Type B pancreatic cell (in vitro differentiated cells): ENCODE results near the gene NDUFS3. TPM values are rescaled to one million over a fixed set of nuclear protein-coding genes. Genes with fewer than 3 reads are reported as not detected.
A peak's percentile ranks its signal among the peaks of the same experiment; 100 is the strongest.

Experiments
- DNase-seq: peaks from one replicate; pipeline ENCODE4 v3.0.0; 2021; ENCODE audit warnings: mixed read lengths; ENCODE audit not compliant: unreplicated experiment; ENCODE audit errors: extremely low spot score
- H3K27ac Mint-ChIP-seq: 2 replicates; pipeline ENCODE4 v1.8.0; 2021; ENCODE audit warnings: mild to moderate bottlenecking, mixed read lengths
- H3K27me3 Mint-ChIP-seq: 2 replicates; pipeline ENCODE4 v1.8.0; 2021; ENCODE audit warnings: mixed read lengths
- H3K36me3 Mint-ChIP-seq: 2 replicates; pipeline ENCODE4 v1.8.0; 2021; ENCODE audit warnings: mixed read lengths
- H3K4me1 Mint-ChIP-seq: one replicate; pipeline ENCODE4 v1.8.0; 2021; ENCODE audit warnings: mixed read lengths; ENCODE audit not compliant: unreplicated experiment
- H3K4me3 Mint-ChIP-seq: 2 replicates; pipeline ENCODE4 v1.8.0; 2021; ENCODE audit warnings: mild to moderate bottlenecking, mixed read lengths
- H3K9me3 Mint-ChIP-seq: 2 replicates; pipeline ENCODE4 v1.8.0; 2021; ENCODE audit warnings: mixed read lengths
- total RNA-seq: library from RNA; stranded (reverse); gene quantifications from 2 replicates; pipeline ENCODE4 v1.2.1, GENCODE V29; 2021; ENCODE audit warnings: low replicate concordance
- TF ChIP-seq, protein P1 (sequence below): fragments of 200-600 bp; sonication (generic); conservative IDR thresholded peaks from 2 replicates; pipeline ENCODE4 v1.5.0; 2021; ENCODE audit warnings: antibody characterized with exemption, mild to moderate bottlenecking

The NDUFS3 gene
- total RNA-seq, 1 donor from 2014 or later: 161 TPM

- TF ChIP-seq, protein P1, sequence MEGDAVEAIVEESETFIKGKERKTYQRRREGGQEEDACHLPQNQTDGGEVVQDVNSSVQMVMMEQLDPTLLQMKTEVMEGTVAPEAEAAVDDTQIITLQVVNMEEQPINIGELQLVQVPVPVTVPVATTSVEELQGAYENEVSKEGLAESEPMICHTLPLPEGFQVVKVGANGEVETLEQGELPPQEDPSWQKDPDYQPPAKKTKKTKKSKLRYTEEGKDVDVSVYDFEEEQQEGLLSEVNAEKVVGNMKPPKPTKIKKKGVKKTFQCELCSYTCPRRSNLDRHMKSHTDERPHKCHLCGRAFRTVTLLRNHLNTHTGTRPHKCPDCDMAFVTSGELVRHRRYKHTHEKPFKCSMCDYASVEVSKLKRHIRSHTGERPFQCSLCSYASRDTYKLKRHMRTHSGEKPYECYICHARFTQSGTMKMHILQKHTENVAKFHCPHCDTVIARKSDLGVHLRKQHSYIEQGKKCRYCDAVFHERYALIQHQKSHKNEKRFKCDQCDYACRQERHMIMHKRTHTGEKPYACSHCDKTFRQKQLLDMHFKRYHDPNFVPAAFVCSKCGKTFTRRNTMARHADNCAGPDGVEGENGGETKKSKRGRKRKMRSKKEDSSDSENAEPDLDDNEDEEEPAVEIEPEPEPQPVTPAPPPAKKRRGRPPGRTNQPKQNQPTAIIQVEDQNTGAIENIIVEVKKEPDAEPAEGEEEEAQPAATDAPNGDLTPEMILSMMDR: no peak
- Mint-ChIP-seq H3K27ac (no peak overlapping the region), H3K4me3 (peak overlapping the region; percentile 82), H3K9me3 (no peaks in the 10 kb centered on the region), H3K4me1 (peaks cover 10% of the 10 kb centered on the region), H3K36me3 (no peaks in the 10 kb centered on the region), H3K27me3 (peaks cover 40% of the 10 kb centered on the region)
- DNase-seq: no peak
Measured at GRCh38 chr11:47593492-47593933, 14.6 kb downstream of the NDUFS3 start.

DNA sequence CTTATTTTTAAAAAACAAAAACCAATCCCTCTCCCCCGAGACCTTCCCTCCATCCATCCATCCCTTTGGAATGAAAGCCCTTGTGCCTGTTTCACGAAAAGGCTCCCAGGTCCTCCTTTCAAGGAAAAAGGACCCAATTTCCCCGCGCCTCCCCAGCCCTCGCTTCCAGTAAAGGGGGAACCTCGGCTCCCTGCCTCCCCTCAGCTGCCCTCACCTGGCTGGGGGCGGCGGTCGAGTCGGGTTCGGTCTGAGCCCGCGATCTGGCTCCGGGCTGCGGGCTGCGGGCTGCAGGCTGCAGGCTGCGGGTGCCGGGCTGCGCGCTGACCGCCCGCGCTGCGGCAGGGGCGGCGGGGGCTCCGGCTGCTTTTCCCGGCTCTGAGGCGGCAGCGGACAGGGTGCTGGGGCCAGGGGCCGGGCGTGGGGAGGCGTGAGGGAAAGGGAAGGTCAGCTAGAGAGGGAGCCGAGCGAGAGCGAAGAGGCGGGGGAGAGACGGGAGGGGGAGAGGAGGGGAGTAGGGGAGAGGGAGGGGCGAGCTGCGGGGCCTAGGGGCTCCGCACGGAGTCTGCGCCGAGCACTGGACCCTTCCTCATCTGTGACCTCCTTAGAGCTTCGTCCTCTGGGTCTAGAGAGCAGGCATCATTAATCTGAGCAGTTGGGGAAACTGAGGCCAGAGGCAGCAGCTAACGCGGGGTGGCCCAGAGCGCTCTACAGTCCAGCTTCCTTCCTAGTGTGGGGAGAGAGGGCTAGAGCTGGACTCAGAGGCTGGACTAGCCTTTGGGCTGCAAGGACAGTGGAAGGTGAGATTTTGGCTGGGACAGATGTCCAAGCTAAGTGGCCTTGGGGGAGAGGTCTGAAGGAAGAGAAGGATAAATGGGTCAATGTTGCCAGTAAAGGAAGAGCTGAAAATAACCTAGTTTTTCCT lies 15.3 kb downstream of the NDUFS3 start, which contains the start of gene C1QTNF4:
Gene C1QTNF4, minus strand, starts transcription at position 478 of the 922 bp plus-strand sequence. CDS start 3,601 bp downstream, outside the sequence.
- no peaks in the 10 kb centered on the region for H3K9me3 Mint-ChIP-seq
- peak within 1 kb of the TSS; percentile 5 for H3K27ac Mint-ChIP-seq
- H3K27me3 Mint-ChIP-seq: peaks cover 40% of the 10 kb centered on the region
- H3K4me1 Mint-ChIP-seq: peaks cover 13% of the 10 kb centered on the region
- no peaks in the 10 kb centered on the region for H3K36me3 Mint-ChIP-seq
- no peak for DNase-seq
- TF ChIP-seq, protein P1: no peak
- H3K4me3 Mint-ChIP-seq: peak within 1 kb of the TSS; percentile 82

DNA sequence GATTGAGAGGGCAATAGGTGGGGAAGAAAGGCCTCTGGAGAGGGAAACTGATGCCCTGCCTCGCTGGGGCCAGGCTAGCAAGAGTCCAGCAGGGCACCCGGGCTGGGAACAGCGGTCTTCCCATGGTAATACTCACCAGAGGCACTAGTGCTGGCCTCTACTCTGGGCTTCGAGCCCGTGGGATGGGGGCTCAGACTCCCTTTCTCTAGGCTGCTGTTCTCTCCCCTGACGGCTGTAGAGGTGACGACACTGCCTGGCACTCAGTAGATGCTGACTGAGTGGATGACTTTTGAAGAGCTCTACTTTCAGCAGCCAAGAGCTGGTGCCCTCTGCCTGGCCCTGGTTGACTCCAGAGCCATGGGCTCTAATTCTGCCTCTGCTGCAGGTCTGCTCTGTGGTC lies 16.2 kb downstream of the NDUFS3 start:
- Mint-ChIP-seq H3K27ac (no peak overlapping the region), H3K27me3 (peaks cover 40% of the 10 kb centered on the region), H3K4me1 (peaks cover 22% of the 10 kb centered on the region), H3K36me3 (no peaks in the 10 kb centered on the region), H3K4me3 (peak overlapping the region; percentile 80), H3K9me3 (no peaks in the 10 kb centered on the region)
- TF ChIP-seq, protein P1: no peak
- no peak for DNase-seq

DNA sequence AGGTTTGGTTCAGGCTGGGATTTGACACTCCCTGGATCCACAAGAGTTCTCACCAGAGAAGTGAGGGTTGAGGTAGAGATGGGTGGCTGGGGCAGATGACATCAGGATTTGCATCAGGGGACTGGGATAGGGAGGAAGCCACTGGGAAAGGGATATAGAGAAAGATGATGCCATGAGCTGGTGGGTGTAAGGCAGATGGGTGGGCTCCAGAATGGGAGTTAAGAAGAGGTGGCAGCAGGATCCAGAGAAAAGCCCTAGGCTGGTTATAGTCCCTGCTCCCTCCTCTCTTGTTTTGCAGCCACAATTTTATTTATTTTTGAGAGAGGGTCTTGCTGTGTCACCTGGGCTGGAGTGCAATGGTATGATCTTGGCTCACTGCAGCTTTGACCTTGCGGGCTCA lies 17.1 kb downstream of the NDUFS3 start:
- no peaks in the 10 kb centered on the region for H3K36me3 Mint-ChIP-seq
- no peaks in the 10 kb centered on the region for H3K9me3 Mint-ChIP-seq
- H3K4me3 Mint-ChIP-seq: no peak overlapping the region
- H3K27ac Mint-ChIP-seq: no peak overlapping the region
- TF ChIP-seq, protein P1: no peak
- H3K4me1 Mint-ChIP-seq: peaks cover 22% of the 10 kb centered on the region
- peaks cover 40% of the 10 kb centered on the region for H3K27me3 Mint-ChIP-seq
- DNase-seq: no peak

DNA sequence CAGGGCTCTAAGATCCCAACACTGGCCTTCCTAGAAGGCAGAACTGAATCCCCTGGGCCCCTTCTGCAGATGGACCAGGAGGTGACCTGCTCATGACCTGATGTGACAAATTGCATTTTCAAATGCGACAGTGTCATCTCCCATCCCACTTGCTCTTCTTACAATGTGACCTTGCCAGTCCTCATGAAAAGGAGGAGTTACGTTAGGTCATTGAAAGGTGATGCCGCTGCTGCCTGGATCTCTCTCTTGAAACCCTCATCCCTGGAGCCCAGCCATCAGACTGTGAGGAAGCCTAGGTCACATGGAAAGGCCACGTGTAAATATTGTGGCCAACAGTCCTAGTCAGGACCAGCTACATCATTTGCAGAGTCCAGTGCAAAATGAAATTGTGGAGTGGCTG lies 21.0 kb downstream of the NDUFS3 start:
- peaks cover 12% of the 10 kb centered on the region for H3K4me1 Mint-ChIP-seq
- H3K9me3 Mint-ChIP-seq: no peaks in the 10 kb centered on the region
- DNase-seq: no peak
- TF ChIP-seq, protein P1: no peak
- H3K36me3 Mint-ChIP-seq: no peaks in the 10 kb centered on the region
- no peak overlapping the region for H3K27ac Mint-ChIP-seq
- no peak overlapping the region for H3K4me3 Mint-ChIP-seq
- peaks cover 12% of the 10 kb centered on the region for H3K27me3 Mint-ChIP-seq
